ENCODE measurements around the gene ADK. TPM values are rescaled to one million over a fixed set of nuclear protein-coding genes. Genes with fewer than 3 reads are reported as not detected.
"Not testable (repeated sequence)": the region's sequence is repeated elsewhere in the genome, so short reads cannot be mapped to it uniquely, and the experiment has no call there.

ADK gene
- total and polyA plus RNA-seq, 11 donors = 20.8 to 55.5 (median 39.8) TPM

GRCh38 chr10:74292871-74293427 lies 141.9 kb downstream of the ADK start:
- peaks cover 0 to 30% (median 11%) of the 10 kb centered on the region in 12 donors for H3K4me1 ChIP-seq
- H3K9me3 ChIP-seq = no peaks in the 10 kb centered on the region
- no peaks in the 10 kb centered on the region for H3K27me3 ChIP-seq
- peak overlapping the region in 7 of 12 donors; percentile 5 to 64 (median 41) for H3K27ac ChIP-seq
- TF ChIP-seq POLR2A (IDR thresholded peaks at IDR 0.05) (no peak), CTCF (IDR thresholded peaks at IDR 0.05) (no peak)
- DNase-seq (no peak), ATAC-seq (no peak)
- no peaks in the 10 kb centered on the region for H3K36me3 ChIP-seq
- WGBS, 4 donors = 48 to 66% (median 59%) methylated on average over 4 of the region's 4 CpGs
- H3K4me3 ChIP-seq = no peak overlapping the region
- intact Hi-C loops (cut with DNase I) = loop anchor here in 1 of 10 donors (10.0 kb wide), 1 partner anchor 72 kb away; no protein-coding TSS in a partner anchor

GRCh38 chr10:74293686-74294371 lies 142.8 kb downstream of the ADK start:
- H3K4me3 ChIP-seq = no peak overlapping the region
- peak in 2 of 5 donors; percentile 30 to 36 for DNase-seq
- H3K4me1 ChIP-seq = peaks cover 0 to 30% (median 11%) of the 10 kb centered on the region in 12 donors
- H3K27me3 ChIP-seq = no peaks in the 10 kb centered on the region
- H3K27ac ChIP-seq = peak overlapping the region in 9 of 12 donors; percentile 5 to 64 (median 37)
- intact Hi-C loops (cut with DNase I) = loop anchor here in 1 of 10 donors (10.0 kb wide), 1 partner anchor 71 kb away; no protein-coding TSS in a partner anchor
- ATAC-seq = peak; percentile 13 to 60 (median 50)
- H3K9me3 ChIP-seq = no peaks in the 10 kb centered on the region
- 69 to 80% (median 71%) methylated on average over 1 of the region's 1 CpG for WGBS, 4 donors
- no peaks in the 10 kb centered on the region for H3K36me3 ChIP-seq
- TF ChIP-seq POLR2A (IDR thresholded peaks at IDR 0.05) (no peak), CTCF (IDR thresholded peaks at IDR 0.05) (no peak)

GRCh38 chr10:74297389-74298080 lies 146.5 kb downstream of the ADK start:
- Histone ChIP-seq H3K27ac (no peak overlapping the region), H3K36me3 (no peaks in the 10 kb centered on the region), H3K9me3 (no peaks in the 10 kb centered on the region), H3K4me3 (no peak overlapping the region), H3K27me3 (no peaks in the 10 kb centered on the region), H3K4me1 (peaks cover 0 to 17% (median 9%) of the 10 kb centered on the region in 12 donors)
- intact Hi-C loops (cut with DNase I) = loop anchor here in 1 of 10 donors (10.0 kb wide), 1 partner anchor 67 kb away; no protein-coding TSS in a partner anchor
- DNase-seq (no peak), ATAC-seq (peak in 1 of 4 donors; percentile 42)
- WGBS, 4 donors = 59 to 69% (median 66%) methylated on average over 2 of the region's 2 CpGs
- TF ChIP-seq CTCF (IDR thresholded peaks at IDR 0.05) (no peak), POLR2A (IDR thresholded peaks at IDR 0.05) (no peak)

- H3K4me3 ChIP-seq; intact Hi-C loops (cut with DNase I); ATAC-seq; H3K36me3 ChIP-seq; DNase-seq; H3K4me1 ChIP-seq; H3K9me3 ChIP-seq; H3K27me3 ChIP-seq: not testable (repeated sequence)
- peak overlapping the region in 1 of 12 donors; percentile 46 for H3K27ac ChIP-seq
- WGBS, 4 donors = 86 to 97% (median 88%) methylated on average over 2 of the region's 2 CpGs
These were observed 149.1 kb downstream of the ADK start for GRCh38 chr10:74300074-74300621.

All from heart left ventricle (tissue), 16 donors.